Activated T-helper 1 cell treated with anti-CD3 and anti-CD28 coated beads, Interleukin-12 subunit alpha, Interleukin-12 subunit beta, Interleukin-2, Interleukin-4 antibody, amounts not matched to agents 30 ng/mL and 10 ng/mL and 1 ng/mL, durations not matched to agents 14 hours and 24 hours and 36 hours (primary cell): ENCODE results near the gene RABGGTA. TPM values are rescaled to one million over a fixed set of nuclear protein-coding genes. Genes with fewer than 3 reads are reported as not detected.
"Not testable (repeated sequence)": the region's sequence is repeated elsewhere in the genome, so short reads cannot be mapped to it uniquely, and the experiment has no call there.

Experiments
- DNase-seq: peaks from one replicate; pipeline ENCODE4 v3.0.0; 2021; ENCODE audit warnings: low spot score
- H3K27ac Mint-ChIP-seq: one replicate; pipeline ENCODE4 v1.8.0; 2021; ENCODE audit warnings: mild to moderate bottlenecking, mixed read lengths
- H3K27me3 Mint-ChIP-seq: one replicate; pipeline ENCODE4 v1.8.0; 2022; ENCODE audit warnings: mild to moderate bottlenecking, moderate library complexity, mixed read lengths; ENCODE audit not compliant: insufficient read depth
- H3K36me3 Mint-ChIP-seq: one replicate; pipeline ENCODE4 v1.8.0; 2021; ENCODE audit warnings: low read depth, mixed read lengths
- H3K4me1 Mint-ChIP-seq: one replicate; pipeline ENCODE4 v1.8.0; 2021; ENCODE audit warnings: low read depth, mixed read lengths
- H3K4me3 Mint-ChIP-seq: one replicate; pipeline ENCODE4 v1.8.0; 2021; ENCODE audit warnings: mild to moderate bottlenecking, moderate library complexity, mixed read lengths
- H3K9me3 Mint-ChIP-seq: one replicate; pipeline ENCODE4 v1.8.0; 2021; ENCODE audit warnings: mixed read lengths
- intact Hi-C: fragments of 100-400 bp; cut with micrococcal nuclease; formaldehyde crosslinking; loops from one replicate; pipeline ENCODE4 v1.15.1; 2024
- total RNA-seq: library from RNA; stranded (reverse); gene quantifications from 2 replicates; pipeline ENCODE4 v1.2.3, GENCODE V29; 2022

The RABGGTA gene
- total RNA-seq, 1 donor from 2014 or later = 52.2 TPM

DNA sequence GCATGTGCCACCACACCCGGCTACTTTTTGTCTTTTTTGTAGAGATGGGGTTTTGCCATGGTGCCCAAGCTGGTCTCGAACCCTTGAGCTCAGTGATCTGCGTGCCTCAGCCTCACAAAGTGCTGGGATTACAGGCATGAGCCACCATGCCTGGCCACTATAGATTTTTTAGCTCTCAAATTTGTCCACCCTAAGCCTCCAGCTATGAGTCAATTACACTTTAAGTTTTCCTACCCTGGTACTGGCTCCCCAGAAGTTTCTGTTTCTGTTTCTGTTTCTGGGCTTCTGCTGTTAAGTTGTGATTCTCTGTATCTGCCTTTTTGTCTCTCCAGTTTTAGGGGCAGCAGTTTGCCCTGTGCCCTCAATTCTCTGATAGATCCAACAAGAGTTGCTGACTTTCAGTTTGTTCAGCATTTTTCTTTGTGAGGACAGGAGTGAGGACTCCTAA is 24.6 kb downstream of the RABGGTA start:
- H3K9me3 Mint-ChIP-seq = no peaks in the 10 kb centered on the region
- intact Hi-C loops = no loop called here
- peak overlapping the region; percentile 93 for H3K27ac Mint-ChIP-seq
- no peaks in the 10 kb centered on the region for H3K27me3 Mint-ChIP-seq
- peaks cover 18% of the 10 kb centered on the region for H3K36me3 Mint-ChIP-seq
- H3K4me3 Mint-ChIP-seq = peak overlapping the region; percentile 74
- H3K4me1 Mint-ChIP-seq = peaks cover 63% of the 10 kb centered on the region
- peak; percentile 35 for DNase-seq

DNA sequence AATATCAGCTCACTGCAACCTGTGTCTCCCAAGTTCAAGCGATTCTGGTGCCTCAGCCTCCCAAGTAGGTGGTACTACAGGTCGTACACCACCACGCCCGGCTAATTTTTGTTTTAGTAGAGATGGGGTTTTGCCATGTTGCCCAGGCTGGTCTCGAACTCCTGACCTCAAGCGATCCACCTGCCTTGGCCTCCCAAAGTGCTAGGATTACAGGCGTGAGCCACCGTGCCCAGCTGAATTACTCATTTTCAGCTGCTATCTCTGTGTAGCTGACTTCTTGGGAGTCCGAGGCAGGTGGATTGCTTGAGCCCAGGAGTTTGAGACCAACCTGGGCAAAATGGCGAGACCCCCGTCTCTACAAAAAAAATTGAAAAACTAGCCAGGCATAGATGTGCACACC is 26.0 kb downstream of the RABGGTA start:
- H3K9me3 Mint-ChIP-seq, H3K27ac Mint-ChIP-seq, H3K27me3 Mint-ChIP-seq, intact Hi-C loops, DNase-seq: not testable (repeated sequence)
- H3K4me3 Mint-ChIP-seq = peak overlapping the region; percentile 29
- peaks cover 25% of the 10 kb centered on the region for H3K36me3 Mint-ChIP-seq
- H3K4me1 Mint-ChIP-seq = peaks cover 57% of the 10 kb centered on the region

DNA sequence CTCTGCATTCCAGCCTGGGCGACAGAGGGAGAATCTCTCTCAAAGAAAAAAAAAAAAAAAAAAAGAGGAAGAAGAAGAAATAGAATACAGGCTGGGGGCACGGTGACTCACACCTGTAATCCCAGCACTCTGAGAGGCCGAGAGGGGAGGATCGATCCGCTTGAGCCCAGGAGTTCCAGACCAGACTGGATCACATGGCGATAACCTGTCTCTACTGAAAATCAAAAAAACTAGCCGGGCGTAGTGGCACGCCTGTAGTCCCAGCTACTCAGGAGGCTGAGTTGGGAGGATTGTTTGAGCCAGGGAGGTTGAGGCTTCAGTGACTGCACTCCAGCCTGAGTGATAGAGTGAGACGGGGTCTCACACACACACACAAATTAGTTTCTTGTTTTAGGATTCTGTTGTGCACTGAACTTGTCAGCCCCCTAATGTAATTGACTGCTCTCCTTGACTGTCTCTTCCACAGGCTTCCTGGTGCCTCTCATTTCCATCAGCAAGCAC is 28.0 kb downstream of the RABGGTA start:
- Mint-ChIP-seq H3K27ac (peak overlapping the region; percentile 99), H3K4me3 (peak overlapping the region; percentile 96), H3K9me3 (no peaks in the 10 kb centered on the region), H3K36me3 (peaks cover 34% of the 10 kb centered on the region), H3K4me1 (peaks cover 63% of the 10 kb centered on the region), H3K27me3 (no peaks in the 10 kb centered on the region)
- DNase-seq = no peak
- intact Hi-C loops = loop anchor here (1.0 to 2.0 kb wide), 5 partner anchors 45 to 229 kb away; partner anchors contain the start of gene IPO4

DNA sequence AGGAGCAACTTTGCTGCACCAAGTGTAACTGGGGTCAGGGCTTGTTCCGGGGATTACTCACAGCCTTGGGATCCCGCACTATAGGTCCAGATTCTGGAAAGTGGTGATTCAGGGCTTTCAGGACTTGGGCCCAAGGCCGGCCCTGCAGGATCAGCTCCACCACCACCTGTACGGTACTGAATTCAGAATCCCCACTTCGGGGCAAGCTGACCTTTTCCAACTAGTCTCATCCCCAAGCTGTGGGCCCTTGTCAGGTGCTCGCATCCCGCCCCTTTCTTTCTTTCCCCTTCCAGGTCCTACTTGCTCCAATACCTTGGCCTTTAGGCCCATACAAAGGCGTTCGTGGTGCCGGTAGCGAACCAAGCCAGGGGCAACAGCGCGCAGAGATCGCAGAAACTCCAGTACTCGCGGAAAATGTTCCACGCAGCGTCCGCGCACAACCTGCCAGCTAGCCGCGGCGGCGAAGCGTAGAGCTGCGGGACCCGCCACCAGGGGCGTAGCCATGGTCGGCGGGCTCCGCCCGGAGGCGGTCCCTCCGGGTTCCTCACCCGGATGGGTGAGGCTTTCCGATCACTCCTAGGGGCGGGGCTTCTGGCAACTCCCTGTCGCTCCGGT is 29.5 kb downstream of the RABGGTA start:
- Mint-ChIP-seq H3K36me3 (peaks cover 39% of the 10 kb centered on the region), H3K9me3 (no peaks in the 10 kb centered on the region), H3K27ac (peak overlapping the region; percentile 99), H3K4me3 (peak overlapping the region; percentile 96), H3K27me3 (no peaks in the 10 kb centered on the region), H3K4me1 (peaks cover 58% of the 10 kb centered on the region)
- intact Hi-C loops = loop anchor here (1.0 to 2.0 kb wide), 12 partner anchors 10 to 227 kb away; partner anchors contain the start of genes DCAF11, GMPR2, IPO4 and IRF9
- DNase-seq = peak; percentile 93

DNA sequence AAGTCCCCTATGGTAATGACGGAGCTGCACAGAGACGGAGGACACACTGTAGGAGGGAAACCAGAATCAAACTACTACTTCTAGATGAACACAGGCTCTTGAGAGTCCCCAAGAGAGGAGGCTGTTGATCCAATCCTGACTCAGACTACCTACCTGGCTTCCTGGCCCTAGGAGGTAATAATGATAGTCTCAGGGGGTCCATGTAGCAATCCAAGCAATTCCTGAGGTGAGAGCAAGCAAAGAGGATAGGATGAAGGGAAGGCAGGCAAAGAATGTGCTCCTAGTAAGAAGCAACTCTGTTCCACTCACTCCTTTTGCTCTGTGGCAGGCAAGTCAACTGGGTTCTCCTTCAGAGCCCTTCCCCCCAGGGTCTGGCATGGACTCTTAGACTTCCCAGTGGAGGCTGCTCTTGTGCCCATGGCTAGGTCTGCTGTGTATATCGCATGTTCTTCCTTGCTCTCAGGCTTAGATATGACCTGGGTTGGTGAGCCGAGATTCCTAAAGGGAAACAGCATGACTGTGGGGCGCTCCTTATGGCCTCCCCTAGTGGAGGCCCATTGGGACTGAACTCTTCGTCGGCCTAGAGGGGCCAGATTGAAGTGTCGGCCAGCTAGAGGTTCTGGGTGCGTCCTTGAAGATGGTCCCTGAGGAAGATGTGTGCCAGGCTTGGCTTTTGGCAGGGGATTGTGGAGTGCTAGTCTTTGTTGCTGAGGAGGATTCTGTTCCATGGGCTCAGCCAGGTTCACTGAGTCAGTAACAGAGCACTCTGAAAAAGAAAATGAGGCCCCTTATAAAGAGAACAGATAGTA is 31.1 kb downstream of the RABGGTA start:
- no peak for DNase-seq
- peaks cover 64% of the 10 kb centered on the region for H3K4me1 Mint-ChIP-seq
- intact Hi-C loops = no loop called here
- no peaks in the 10 kb centered on the region for H3K27me3 Mint-ChIP-seq
- H3K27ac Mint-ChIP-seq = peak overlapping the region; percentile 50
- peaks cover 51% of the 10 kb centered on the region for H3K36me3 Mint-ChIP-seq
- H3K9me3 Mint-ChIP-seq = no peaks in the 10 kb centered on the region
- peak overlapping the region; percentile 96 for H3K4me3 Mint-ChIP-seq

DNA sequence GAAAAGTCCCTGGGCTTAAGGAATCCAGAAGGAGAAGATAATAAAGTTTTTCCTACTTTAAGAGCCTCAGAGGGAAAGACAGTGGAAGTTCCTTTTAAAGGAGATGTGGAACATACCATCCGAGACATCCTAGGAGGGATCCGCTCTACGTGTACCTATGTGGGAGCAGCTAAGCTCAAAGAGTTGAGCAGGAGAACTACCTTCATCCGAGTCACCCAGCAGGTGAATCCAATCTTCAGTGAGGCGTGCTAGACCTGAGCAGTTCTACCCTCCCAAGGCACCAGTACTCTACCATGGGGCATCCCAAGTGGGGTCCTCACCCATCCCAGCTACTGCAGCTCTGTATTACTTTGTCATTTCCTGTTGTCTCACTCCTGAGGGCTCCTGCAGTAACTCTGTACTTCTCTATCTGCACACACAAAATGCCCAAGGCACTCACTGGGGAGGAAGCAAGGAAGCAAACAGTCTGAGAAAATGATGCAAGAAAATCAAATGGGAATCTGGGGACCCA is 32.8 kb downstream of the RABGGTA start:
- intact Hi-C loops = loop anchor here (10.0 kb wide), 1 partner anchor 1144 kb away; the partner anchor contains the start of genes ACIN1 and C14orf119
- H3K4me1 Mint-ChIP-seq = peaks cover 72% of the 10 kb centered on the region
- peaks cover 59% of the 10 kb centered on the region for H3K36me3 Mint-ChIP-seq
- H3K27ac Mint-ChIP-seq = peak overlapping the region; percentile 22
- H3K27me3 Mint-ChIP-seq = no peaks in the 10 kb centered on the region
- DNase-seq = no peak
- H3K9me3 Mint-ChIP-seq = no peaks in the 10 kb centered on the region
- peak overlapping the region; percentile 64 for H3K4me3 Mint-ChIP-seq

DNA sequence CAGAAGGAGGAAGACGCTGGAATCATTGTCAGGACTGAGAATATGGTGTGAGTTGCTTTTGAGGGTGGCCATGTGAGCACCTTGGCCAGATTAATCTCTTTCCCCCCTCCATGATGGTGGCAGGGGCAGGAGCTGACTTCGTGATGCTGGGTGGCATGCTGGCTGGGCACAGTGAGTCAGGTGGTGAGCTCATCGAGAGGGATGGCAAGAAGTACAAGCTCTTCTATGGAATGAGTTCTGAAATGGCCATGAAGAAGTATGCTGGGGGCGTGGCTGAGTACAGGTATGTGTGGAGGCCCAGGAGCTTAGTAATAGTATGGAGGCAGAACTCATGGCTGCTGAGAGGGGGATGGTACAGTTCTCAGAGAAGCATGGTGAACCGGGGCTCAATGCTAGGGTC is 33.3 kb downstream of the RABGGTA start:
- intact Hi-C loops = loop anchor here (10.0 kb wide), 1 partner anchor 1143 kb away; the partner anchor contains the start of genes ACIN1 and C14orf119
- Mint-ChIP-seq H3K4me1 (peaks cover 72% of the 10 kb centered on the region), H3K9me3 (no peaks in the 10 kb centered on the region), H3K36me3 (peaks cover 59% of the 10 kb centered on the region), H3K4me3 (peak overlapping the region; percentile 17), H3K27ac (peak overlapping the region; percentile 22), H3K27me3 (no peaks in the 10 kb centered on the region)
- DNase-seq = no peak

DNA sequence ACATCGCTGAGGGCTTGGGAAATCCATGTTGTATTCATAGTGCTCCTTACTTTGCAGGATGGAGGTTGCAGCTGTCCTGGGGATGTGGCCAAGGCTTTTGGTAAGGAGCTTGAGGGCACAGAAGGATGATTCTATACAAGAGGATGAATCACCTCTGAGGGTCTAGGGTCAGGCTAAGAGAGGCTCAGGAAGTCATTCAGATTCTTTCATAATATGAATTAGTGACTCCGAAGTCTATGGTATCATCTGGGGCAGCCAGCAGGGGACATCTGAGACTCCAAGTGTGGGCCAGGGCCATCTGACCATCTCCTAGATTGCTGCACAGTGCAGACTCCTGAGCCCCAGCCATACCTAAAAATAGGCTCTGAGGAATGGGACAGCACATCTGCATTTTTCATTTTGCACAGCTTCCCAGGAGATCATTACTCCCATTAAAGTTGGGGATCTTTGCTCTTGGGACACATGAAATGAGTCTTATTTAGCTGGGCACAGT is 33.9 kb downstream of the RABGGTA start:
- H3K36me3 Mint-ChIP-seq = peaks cover 59% of the 10 kb centered on the region
- H3K4me3 Mint-ChIP-seq = no peak overlapping the region
- no peaks in the 10 kb centered on the region for H3K27me3 Mint-ChIP-seq
- H3K9me3 Mint-ChIP-seq = no peaks in the 10 kb centered on the region
- no peak overlapping the region for H3K27ac Mint-ChIP-seq
- no peak for DNase-seq
- intact Hi-C loops = loop anchor here (10.0 kb wide), 1 partner anchor 1143 kb away; the partner anchor contains the start of genes ACIN1 and C14orf119
- peaks cover 71% of the 10 kb centered on the region for H3K4me1 Mint-ChIP-seq

DNA sequence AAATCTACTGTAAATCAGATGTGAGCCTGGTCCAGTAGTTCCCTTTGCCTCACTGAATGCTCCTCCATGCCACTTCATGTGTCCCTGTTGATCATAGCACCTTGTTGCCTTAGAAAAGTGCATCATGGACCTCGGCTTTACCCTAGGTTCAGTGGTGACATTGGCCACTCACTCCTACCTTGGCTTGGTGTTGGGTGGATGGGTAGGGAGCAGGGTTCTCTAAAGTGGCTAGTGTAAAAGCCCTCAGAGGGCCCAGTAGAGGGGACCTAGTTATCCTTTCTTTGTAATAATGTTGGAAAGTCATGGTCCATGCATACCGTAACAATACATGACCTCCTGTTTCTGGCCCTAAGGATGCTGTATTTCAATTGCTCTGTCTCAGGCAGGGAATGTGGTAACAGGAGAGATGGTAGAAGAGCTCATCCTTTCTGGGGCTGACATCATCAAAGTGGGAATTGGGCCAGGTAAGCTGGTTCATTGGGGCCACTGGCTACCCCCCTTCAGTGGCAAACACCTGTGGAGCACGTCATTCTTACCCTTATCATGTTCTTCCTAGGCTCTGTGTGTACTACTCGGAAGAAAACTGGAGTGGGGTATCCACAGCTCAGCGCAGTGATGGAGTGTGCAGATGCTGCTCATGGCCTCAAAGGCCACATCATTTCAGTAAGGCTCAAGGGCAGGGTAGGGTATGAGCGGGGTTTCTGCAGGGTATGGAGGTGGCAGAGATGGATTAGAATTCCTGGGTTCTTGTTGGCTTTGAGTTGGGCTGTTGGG is 34.5 kb downstream of the RABGGTA start:
- Mint-ChIP-seq H3K36me3 (peaks cover 59% of the 10 kb centered on the region), H3K4me3 (no peak overlapping the region), H3K4me1 (peaks cover 71% of the 10 kb centered on the region), H3K9me3 (no peaks in the 10 kb centered on the region), H3K27me3 (no peaks in the 10 kb centered on the region), H3K27ac (no peak overlapping the region)
- intact Hi-C loops = loop anchor here (10.0 kb wide), 1 partner anchor 1142 kb away; the partner anchor contains the start of genes ACIN1 and C14orf119
- DNase-seq = no peak

DNA sequence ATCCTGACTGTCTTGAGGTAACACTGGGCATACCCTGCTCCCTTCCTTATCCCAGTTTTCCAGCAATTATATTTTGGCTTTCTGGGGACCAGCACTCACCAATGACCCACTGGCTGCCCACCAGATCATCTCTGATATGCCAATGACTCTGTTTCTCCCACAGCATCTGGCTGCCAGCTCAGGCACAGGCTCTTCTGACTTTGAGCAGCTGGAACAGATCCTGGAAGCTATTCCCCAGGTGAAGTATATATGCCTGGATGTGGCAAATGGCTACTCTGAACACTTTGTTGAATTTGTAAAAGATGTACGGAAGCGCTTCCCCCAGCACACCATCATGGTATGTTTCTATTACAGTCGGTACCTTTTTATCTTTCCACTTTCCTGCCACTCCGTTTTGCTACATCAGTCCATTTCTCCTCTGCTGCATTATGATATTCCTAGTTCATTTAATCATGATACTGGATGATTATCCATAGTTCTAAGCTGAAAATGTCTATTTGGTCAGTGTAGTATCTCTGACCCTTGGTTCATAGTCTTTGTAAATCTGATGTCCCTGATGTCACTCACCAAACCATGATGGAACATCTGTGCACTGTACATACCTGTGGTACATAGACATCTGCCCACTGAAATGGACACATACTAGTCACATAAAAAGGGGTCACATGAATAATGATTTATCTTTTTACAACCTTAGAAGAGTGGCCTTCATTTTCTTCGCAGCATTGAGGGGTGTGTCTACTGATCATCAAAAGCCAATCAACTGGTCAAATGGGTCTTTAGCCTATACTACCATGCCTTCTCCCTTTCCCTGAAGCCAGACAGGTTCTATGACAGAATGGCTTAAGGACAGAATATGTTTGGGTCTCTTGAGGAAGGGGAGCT is 35.4 kb downstream of the RABGGTA start:
- H3K4me3 Mint-ChIP-seq = peak overlapping the region; percentile 6
- no peaks in the 10 kb centered on the region for H3K9me3 Mint-ChIP-seq

More for the DNA sequence above, 35.4 kb downstream of the RABGGTA start:
- H3K36me3 Mint-ChIP-seq = peaks cover 62% of the 10 kb centered on the region
- H3K27ac Mint-ChIP-seq = peak overlapping the region; percentile 2
- peaks cover 76% of the 10 kb centered on the region for H3K4me1 Mint-ChIP-seq
- intact Hi-C loops = loop anchor here (10.0 kb wide), 1 partner anchor 1141 kb away; the partner anchor contains the start of genes ACIN1 and C14orf119
- no peaks in the 10 kb centered on the region for H3K27me3 Mint-ChIP-seq
- no peak for DNase-seq
